Endothelial cell of umbilical vein (primary cell): ENCODE results near the gene SYT14. TPM values are rescaled to one million over a fixed set of nuclear protein-coding genes. Genes with fewer than 3 reads are reported as not detected.
A peak's percentile ranks its signal among the peaks of the same experiment; 100 is the strongest.

Source experiments
- BruUV-seq: library from RNA; stranded (reverse); fragments of 400-500 nt; replicated peaks from 2 replicates; lab custom pipeline; 2021; lab: Mats Ljungman, UMichigan
- CTCF ChIA-PET: fragments of 300-600, 350-600 bp; sonication (Branson Sonifier 250); formaldehyde crosslinking; loops from one replicate; lab custom pipeline; 2021; ENCODE audit warnings: antibody characterized with exemption, inconsistent platforms; lab: Charles Lee
- POLR2A ChIA-PET: fragments of 300-600, 350-600 bp; sonication (Branson Sonifier 250); formaldehyde crosslinking; loops from one replicate; lab custom pipeline; 2021; ENCODE audit warnings: antibody characterized with exemption, inconsistent platforms; lab: Charles Lee
- DNase-seq: peaks from one replicate; pipeline ENCODE4 v3.0.0-alpha.2; 2011; ENCODE audit warnings: low read depth, low spot score
- FAIRE-seq: peaks from 2 replicates; lab custom pipeline; 2011; peaks lifted over from hg19 to GRCh38; lab: Jason Lieb, UNC
- H2AFZ ChIP-seq: 2 replicates; pipeline ENCODE4 v1.6.0; 2012; ENCODE audit warnings: low read depth, low read length, control low read depth, inconsistent platforms
- H3K27ac ChIP-seq: 2 replicates; pipeline ENCODE4 v1.5.1; 2011; ENCODE audit warnings: low read depth, mild to moderate bottlenecking, control low read depth, low read length, moderate library complexity; ENCODE audit not compliant: insufficient read depth
- H3K27me3 ChIP-seq, 2 experiments: 2 replicates each; pipeline versions ENCODE4 v1.6.0 to v1.6.1; 2011; ENCODE audit warnings: low read length in 2 of 2, mixed read lengths in 1 of 2; ENCODE audit not compliant: control insufficient read depth in 2 of 2, insufficient read depth in 2 of 2
- H3K36me3 ChIP-seq, 2 experiments: 2 replicates in 1 of 2; 3 replicates in 1 of 2; pipeline ENCODE4 v1.5.1; 2011; ENCODE audit warnings: low read length in 2 of 2, mild to moderate bottlenecking in 1 of 2, moderate library complexity in 1 of 2; ENCODE audit not compliant: control insufficient read depth in 2 of 2, insufficient read depth in 2 of 2; ENCODE audit errors: extremely low read depth in 1 of 2
- H3K4me1 ChIP-seq: 3 replicates; pipeline ENCODE4 v1.5.1; 2011; ENCODE audit warnings: mild to moderate bottlenecking, low read length; ENCODE audit not compliant: control insufficient read depth, insufficient read depth; ENCODE audit errors: extremely low read depth
- H3K4me2 ChIP-seq: 2 replicates; pipeline ENCODE4 v1.6.1; 2011; ENCODE audit warnings: low read length, control low read depth, mixed read lengths; ENCODE audit not compliant: insufficient read depth
- H3K4me3 ChIP-seq, 3 experiments: fragments of 200-600 bp in 1 of 3; sonication (generic), shearing (Covaris generic) in 1 of 3; replicated peaks in 1 of 3; 2 replicates each; pipeline ENCODE4 v1.5.1; 2011 to 2016; ENCODE audit warnings: control low read depth in 3 of 3, low read length in 3 of 3, mild to moderate bottlenecking in 2 of 3, inconsistent platforms in 1 of 3, low read depth in 1 of 3, moderate library complexity in 1 of 3; ENCODE audit not compliant: insufficient read depth in 1 of 3
- H3K79me2 ChIP-seq: 2 replicates; pipeline ENCODE4 v1.6.0; 2012; ENCODE audit warnings: low read length, inconsistent platforms; ENCODE audit not compliant: control insufficient read depth, insufficient read depth
- H3K9ac ChIP-seq: replicated peaks from 2 replicates; pipeline ENCODE3; 2011; ENCODE audit warnings: low read length, control low read depth; ENCODE audit not compliant: insufficient read depth; ENCODE audit errors: extremely low read depth
- H3K9me1 ChIP-seq: replicated peaks from 3 replicates; pipeline ENCODE4 v1.6.0; 2011; ENCODE audit warnings: mild to moderate bottlenecking, low read length; ENCODE audit not compliant: control insufficient read depth, insufficient read depth; ENCODE audit errors: extremely low read depth
- H3K9me3 ChIP-seq: replicated peaks from 2 replicates; pipeline ENCODE4 v1.5.1; 2012; ENCODE audit warnings: low read length, inconsistent platforms; ENCODE audit not compliant: control insufficient read depth, insufficient read depth
- H4K20me1 ChIP-seq: replicated peaks from 2 replicates; pipeline ENCODE3; 2011; ENCODE audit warnings: mild to moderate bottlenecking, low read length; ENCODE audit not compliant: control insufficient read depth, insufficient read depth; ENCODE audit errors: extremely low read depth
- CTCF ChIP-seq, 2 donors: IDR thresholded peaks; 1 replicate in 1 of 2; 2 replicates in 1 of 2; pipeline ENCODE4 v1.5.1; 2011; ENCODE audit warnings: low read length in 2 of 2, mild to moderate bottlenecking in 2 of 2, moderate library complexity in 2 of 2, control low read depth in 1 of 2, inconsistent platforms in 1 of 2, low read depth in 1 of 2; ENCODE audit not compliant: insufficient read depth in 1 of 2; ENCODE audit errors: extremely low read depth in 1 of 2
- EZH2 ChIP-seq: IDR thresholded peaks from 2 replicates; pipeline ENCODE4 v1.6.1; 2012; ENCODE audit warnings: borderline replicate concordance, low read depth, mild to moderate bottlenecking, moderate library complexity, low read length, inconsistent platforms; ENCODE audit not compliant: severe bottlenecking
- FOS ChIP-seq: IDR thresholded peaks from 2 replicates; pipeline ENCODE4 v1.6.1; 2011; ENCODE audit warnings: mild to moderate bottlenecking, low read length, moderate library complexity, borderline replicate concordance; ENCODE audit not compliant: insufficient read depth
- GATA2 ChIP-seq: IDR thresholded peaks from 2 replicates; pipeline ENCODE4 v1.7.0; 2011; ENCODE audit warnings: low read depth, mild to moderate bottlenecking, moderate library complexity, mixed read lengths, low read length; ENCODE audit not compliant: insufficient read length, insufficient read depth
- MYC ChIP-seq: IDR thresholded peaks from one replicate; pipeline ENCODE4 v1.6.1; 2011; ENCODE audit warnings: mild to moderate bottlenecking, low read depth, low read length
- POLR2A ChIP-seq: IDR thresholded peaks from 2 replicates; pipeline ENCODE4 v1.6.1; 2012; ENCODE audit warnings: low read depth, mild to moderate bottlenecking, control low read depth, low read length
- POLR2AphosphoS5 ChIP-seq: IDR thresholded peaks from 2 replicates; pipeline ENCODE4 v1.6.1; 2012; ENCODE audit warnings: low read depth, mild to moderate bottlenecking, control low read depth, low read length, moderate library complexity; ENCODE audit not compliant: insufficient read depth
- dilution Hi-C: fragments of 300-500 bp; cut with MboI; formaldehyde crosslinking; loops from one replicate; pipeline ENCODE4 v1.15.0; 2019; ENCODE audit warnings: low sequenced_read_pairs; ENCODE audit not compliant: extremely low pct_ligation_motif_present
- intact Hi-C: fragments of 100-400 bp; cut with micrococcal nuclease; formaldehyde crosslinking; loops from one replicate; pipeline ENCODE4 v1.10.0; 2022
- polyA plus RNA-seq, 4 experiments: library from polyadenylated mRNA; depleted of rRNA in 3 of 4; stranded (reverse) in 3 of 4; unstranded in 1 of 4; fragments of >200 nt; gene quantifications; 2 replicates each; pipeline versions ENCODE4 v1.2.1 to v1.2.3, GENCODE V29; 2011 to 2012; ENCODE audit warnings: missing spikeins in 1 of 4
- total RNA-seq: library from RNA; stranded (reverse); gene quantifications from 2 replicates; pipeline ENCODE4 v1.2.3, GENCODE V29; 2021

The SYT14 gene
- total and polyA plus RNA-seq, 2 donors (not counting 3 experiments of a cell fraction or from before 2014, with no cell fraction given), result 0.08 to 0.18 TPM

- H3K36me3 ChIP-seq, result no peaks in the 10 kb centered on the region
- no peak overlapping the region for H2AFZ ChIP-seq
- no peaks in the 10 kb centered on the region for H3K27me3 ChIP-seq
- ChIA-PET CTCF (no interaction called here), POLR2A (no interaction called here)
- H3K4me1 ChIP-seq, result no peaks in the 10 kb centered on the region
- intact Hi-C loops, result no loop called here
- no peak overlapping the region for H3K27ac ChIP-seq
- H4K20me1 ChIP-seq, result no peaks in the 10 kb centered on the region
- no peak overlapping the region for H3K4me3 ChIP-seq
- H3K9ac ChIP-seq, result no peak overlapping the region
- no peaks in the 10 kb centered on the region for H3K9me1 ChIP-seq
- FAIRE-seq (peak; percentile 35), DNase-seq (no peak)
- no peaks in the 10 kb centered on the region for H3K79me2 ChIP-seq
- TF ChIP-seq EZH2, result no peak
- no peak for TF ChIP-seq POLR2A
- TF ChIP-seq POLR2AphosphoS5, result no peak
- TF ChIP-seq FOS, result no peak
- TF ChIP-seq CTCF (IDR thresholded peaks at IDR 0.05; ENCODE audit: extremely low read depth in 1 of 2, insufficient read depth in 1 of 2, low read depth in 1 of 2, low read length in 2 of 2), result no peak
- no peak for TF ChIP-seq GATA2
- H3K4me2 ChIP-seq, result no peak overlapping the region
- no TSS peak for BruUV-seq
- dilution Hi-C loops, result no loop called here
- H3K9me3 ChIP-seq, result no peaks in the 10 kb centered on the region
These were observed 232.2 kb downstream of the SYT14 start for GRCh38 chr1:210170220-210170619.

GRCh38 chr1:210174133-210174532, 236.1 kb downstream of the SYT14 start:
- dilution Hi-C loops (no loop called here), intact Hi-C loops (no loop called here)
- DNase-seq, result no peak
- Histone ChIP-seq H4K20me1 (no peaks in the 10 kb centered on the region), H3K79me2 (no peaks in the 10 kb centered on the region), H3K9me3 (no peaks in the 10 kb centered on the region), H3K4me3 (no peak overlapping the region), H3K9me1 (no peaks in the 10 kb centered on the region), H3K27ac (no peak overlapping the region), H3K27me3 (no peaks in the 10 kb centered on the region), H3K9ac (no peak overlapping the region), H3K4me2 (no peak overlapping the region), H2AFZ (no peak overlapping the region), H3K36me3 (no peaks in the 10 kb centered on the region), H3K4me1 (no peaks in the 10 kb centered on the region)
- BruUV-seq, result no TSS peak
- no peak for FAIRE-seq
- ChIA-PET CTCF (no interaction called here), POLR2A (no interaction called here)
- TF ChIP-seq MYC (no peak), POLR2AphosphoS5 (no peak), FOS (no peak)
